HCEC 1CT (cell line): Measurements from ENCODE around the gene RXRG.

Source experiments
- DNase-seq: peaks from one replicate; pipeline ENCODE4 v3.0.0-alpha.2; 2017

RXRG gene

GRCh38 chr1:165449131-165449530 lies 4.2 kb upstream of the RXRG start:
- no peak for DNase-seq

- no peak for DNase-seq
Measured at GRCh38 chr1:165445388-165445787, 462 bp upstream of the RXRG start.

- DNase-seq = no peak
Measured at GRCh38 chr1:165443539-165444311, 1.2 kb downstream of the RXRG start.

GRCh38 chr1:165442653-165443052 lies 2.3 kb downstream of the RXRG start:
- DNase-seq = no peak

- DNase-seq = no peak
Measured at GRCh38 chr1:165442053-165442452, 2.9 kb downstream of the RXRG start.

GRCh38 chr1:165441166-165441880 lies 3.6 kb downstream of the RXRG start:
- DNase-seq = no peak

- no peak for DNase-seq
Measured at GRCh38 chr1:165439330-165439729, 5.6 kb downstream of the RXRG start.

- no peak for DNase-seq
Measured at GRCh38 chr1:165436994-165437393, 7.9 kb downstream of the RXRG start.

- no peak for DNase-seq
Measured at GRCh38 chr1:165435801-165436200, 9.1 kb downstream of the RXRG start.

- DNase-seq = no peak
Measured at GRCh38 chr1:165434281-165434680, 10.6 kb downstream of the RXRG start.

GRCh38 chr1:165431079-165431478 lies 13.8 kb downstream of the RXRG start:
- no peak for DNase-seq

- DNase-seq = no peak
Measured at GRCh38 chr1:165426745-165427144, 18.2 kb downstream of the RXRG start.

- no peak for DNase-seq
Measured at GRCh38 chr1:165425621-165426020, 19.3 kb downstream of the RXRG start.

GRCh38 chr1:165424454-165425216 lies 20.3 kb downstream of the RXRG start:
- DNase-seq = no peak

GRCh38 chr1:165423136-165423535 lies 21.8 kb downstream of the RXRG start:
- DNase-seq = no peak

- DNase-seq = no peak
Measured at GRCh38 chr1:165420655-165421054, 24.3 kb downstream of the RXRG start.

GRCh38 chr1:165419839-165420238 lies 25.1 kb downstream of the RXRG start:
- DNase-seq = no peak

- DNase-seq = no peak
Measured at GRCh38 chr1:165418195-165418594, 26.7 kb downstream of the RXRG start.

GRCh38 chr1:165416876-165417275 lies 28.1 kb downstream of the RXRG start:
- DNase-seq = no peak

GRCh38 chr1:165415068-165415467 lies 29.9 kb downstream of the RXRG start:
- DNase-seq = no peak

- no peak for DNase-seq
Measured at GRCh38 chr1:165414620-165415019, 30.3 kb downstream of the RXRG start.

GRCh38 chr1:165411396-165411795 lies 33.5 kb downstream of the RXRG start:
- no peak for DNase-seq

GRCh38 chr1:165409657-165410358 lies 35.1 kb downstream of the RXRG start:
- DNase-seq = no peak
